OCI-LY7 (cell line): ENCODE results near the gene CLSTN3. TPM values are rescaled to one million over a fixed set of nuclear protein-coding genes. Genes with fewer than 3 reads are reported as not detected.

Experiments used
- BruUV-seq: library from RNA; stranded (reverse); fragments of 400-500 nt; replicated peaks from 2 replicates; lab custom pipeline; 2021; lab: Mats Ljungman, UMichigan
- CTCF ChIA-PET: fragments of 300-600 bp; sonication (Branson Sonifier 250); formaldehyde crosslinking; loops from one replicate; lab custom pipeline; 2022; ENCODE audit warnings: antibody characterized with exemption; ENCODE audit not compliant: unreplicated experiment; lab: Charles Lee
- POLR2A ChIA-PET: fragments of 300-600 bp; sonication (Branson Sonifier 250); formaldehyde crosslinking; loops from one replicate; lab custom pipeline; 2022; ENCODE audit warnings: antibody characterized with exemption; lab: Charles Lee
- DNase-seq: peaks from one replicate; pipeline ENCODE4 v3.0.0-alpha.2; 2015; ENCODE audit warnings: low spot score
- H2AFZ ChIP-seq: fragments of 200-600 bp; sonication (generic), shearing (Covaris generic); 2 replicates; pipeline ENCODE4 v1.6.1; 2014; ENCODE audit warnings: mild to moderate bottlenecking, antibody characterized with exemption, low read length, moderate library complexity
- H3K27ac ChIP-seq: fragments of 200-600 bp; sonication (generic); 2 replicates; pipeline ENCODE4 v1.5.1; 2014; ENCODE audit warnings: mixed run types, low read depth, mild to moderate bottlenecking, moderate library complexity, low read length, inconsistent platforms; ENCODE audit not compliant: poor library complexity, severe bottlenecking
- H3K36me3 ChIP-seq: fragments of 200-600 bp; sonication (generic); 2 replicates; pipeline ENCODE4 v1.6.1; 2014; ENCODE audit warnings: mild to moderate bottlenecking, antibody characterized with exemption, low read length, moderate library complexity, mixed read lengths; ENCODE audit not compliant: insufficient read depth
- H3K4me1 ChIP-seq: fragments of 200-600 bp; sonication (generic); 2 replicates; pipeline ENCODE4 v1.5.1; 2014; ENCODE audit warnings: mild to moderate bottlenecking, low read length; ENCODE audit not compliant: insufficient read depth, poor library complexity, severe bottlenecking
- H3K4me2 ChIP-seq: fragments of 200-600 bp; sonication (generic); 2 replicates; pipeline ENCODE4 v1.6.1; 2014; ENCODE audit warnings: mild to moderate bottlenecking, low read length
- H3K4me3 ChIP-seq: fragments of 200-600 bp; sonication (generic); 2 replicates; pipeline ENCODE4 v1.5.1; 2014; ENCODE audit warnings: mild to moderate bottlenecking, low read depth, low read length; ENCODE audit not compliant: poor library complexity, severe bottlenecking
- H3K79me2 ChIP-seq: fragments of 200-600 bp; sonication (generic); 2 replicates; pipeline ENCODE4 v1.6.1; 2016; ENCODE audit warnings: low read depth, mild to moderate bottlenecking, low read length, moderate library complexity, mixed read lengths; ENCODE audit not compliant: insufficient read depth
- H3K9me2 ChIP-seq: fragments of 200-600 bp; sonication (generic); 2 replicates; pipeline ENCODE4 v1.6.1; 2016; ENCODE audit warnings: mild to moderate bottlenecking, low read length, mixed read lengths; ENCODE audit not compliant: insufficient read depth
- H3K9me3 ChIP-seq: fragments of 200-600 bp; sonication (generic); 2 replicates; pipeline ENCODE4 v1.6.1; 2014; ENCODE audit warnings: mild to moderate bottlenecking, mixed run types, low read length, mixed read lengths
- H4K20me1 ChIP-seq: fragments of 200-600 bp; sonication (generic); 2 replicates; pipeline ENCODE4 v1.6.1; 2014; ENCODE audit warnings: mild to moderate bottlenecking, antibody characterized with exemption, low read length, moderate library complexity, mixed read lengths; ENCODE audit not compliant: insufficient read depth
- EZH2phosphoT487 ChIP-seq: fragments of 200-600 bp; sonication (generic); IDR thresholded peaks from 2 replicates; pipeline ENCODE4 v1.6.1; 2018; ENCODE audit warnings: low read depth, borderline replicate concordance, mild to moderate bottlenecking, mixed run types, antibody characterized with exemption, low read length, moderate library complexity, mixed read lengths
- intact Hi-C: fragments of 100-400 bp; cut with micrococcal nuclease; formaldehyde crosslinking; loops from one replicate; pipeline ENCODE4 v1.10.0; 2022; ENCODE audit not compliant: unreplicated experiment
- total RNA-seq, 2 experiments: library from RNA; depleted of rRNA in 1 of 2; stranded (reverse); fragments of >200 nt in 1 of 2; shearing (Covaris generic) in 1 of 2; gene quantifications; 2 replicates each; pipeline ENCODE4 v1.2.3, GENCODE V29; 2014 to 2022
- TF ChIP-seq, protein P1 (sequence below): fragments of 200-600 bp; sonication (generic); conservative IDR thresholded peaks from 2 replicates; pipeline ENCODE4 v1.5.1; 2014; ENCODE audit warnings: mild to moderate bottlenecking, antibody characterized with exemption, low read length, moderate library complexity, mixed read lengths

The CLSTN3 gene
- total RNA-seq, 2 experiments from 2014 or later: 18.5 to 34.2 TPM

DNA sequence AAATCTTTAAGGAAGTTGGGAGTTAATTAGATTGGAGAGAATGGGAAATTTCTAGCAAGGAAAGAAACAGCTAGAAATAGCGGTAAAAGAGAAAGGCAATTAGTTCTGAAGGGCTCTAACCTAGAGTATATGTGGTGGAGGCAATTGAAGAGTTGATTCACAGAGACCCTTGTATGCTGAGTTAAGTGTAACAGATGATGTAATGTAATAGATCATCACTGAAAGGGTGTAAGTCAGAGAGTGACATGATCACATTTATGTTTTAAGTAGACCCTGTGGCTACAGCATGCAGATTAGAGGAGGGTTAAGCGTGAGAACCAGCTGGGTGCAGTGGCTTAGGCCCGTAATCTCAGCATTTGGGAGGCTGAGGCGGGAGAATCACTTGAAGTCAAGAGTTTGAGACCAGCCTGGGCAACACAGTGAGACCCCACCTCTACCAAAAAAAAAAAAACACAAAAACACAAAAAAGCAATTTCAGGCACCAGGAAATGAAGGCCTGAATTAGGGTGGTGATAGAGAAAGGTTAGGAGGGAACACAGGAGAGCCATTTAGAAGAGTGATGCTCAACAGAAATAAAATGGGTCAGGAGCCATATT is 4.4 kb upstream of the CLSTN3 start:
- BruUV-seq: no TSS peak
- DNase-seq: no peak
- Histone ChIP-seq H3K4me2 (no peak overlapping the region), H3K4me1 (peaks cover 8% of the 10 kb centered on the region), H3K27ac (no peak overlapping the region), H2AFZ (no peak overlapping the region), H3K9me3 (no peaks in the 10 kb centered on the region), H3K36me3 (no peaks in the 10 kb centered on the region), H3K9me2 (no peaks in the 10 kb centered on the region), H3K4me3 (no peak overlapping the region), H3K79me2 (no peaks in the 10 kb centered on the region), H4K20me1 (no peaks in the 10 kb centered on the region)
- TF ChIP-seq, protein P1, sequence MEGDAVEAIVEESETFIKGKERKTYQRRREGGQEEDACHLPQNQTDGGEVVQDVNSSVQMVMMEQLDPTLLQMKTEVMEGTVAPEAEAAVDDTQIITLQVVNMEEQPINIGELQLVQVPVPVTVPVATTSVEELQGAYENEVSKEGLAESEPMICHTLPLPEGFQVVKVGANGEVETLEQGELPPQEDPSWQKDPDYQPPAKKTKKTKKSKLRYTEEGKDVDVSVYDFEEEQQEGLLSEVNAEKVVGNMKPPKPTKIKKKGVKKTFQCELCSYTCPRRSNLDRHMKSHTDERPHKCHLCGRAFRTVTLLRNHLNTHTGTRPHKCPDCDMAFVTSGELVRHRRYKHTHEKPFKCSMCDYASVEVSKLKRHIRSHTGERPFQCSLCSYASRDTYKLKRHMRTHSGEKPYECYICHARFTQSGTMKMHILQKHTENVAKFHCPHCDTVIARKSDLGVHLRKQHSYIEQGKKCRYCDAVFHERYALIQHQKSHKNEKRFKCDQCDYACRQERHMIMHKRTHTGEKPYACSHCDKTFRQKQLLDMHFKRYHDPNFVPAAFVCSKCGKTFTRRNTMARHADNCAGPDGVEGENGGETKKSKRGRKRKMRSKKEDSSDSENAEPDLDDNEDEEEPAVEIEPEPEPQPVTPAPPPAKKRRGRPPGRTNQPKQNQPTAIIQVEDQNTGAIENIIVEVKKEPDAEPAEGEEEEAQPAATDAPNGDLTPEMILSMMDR: no peak
- TF ChIP-seq EZH2phosphoT487: no peak
- POLR2A ChIA-PET: no interaction called here
- intact Hi-C loops: no loop called here
- CTCF ChIA-PET: no interaction called here

DNA sequence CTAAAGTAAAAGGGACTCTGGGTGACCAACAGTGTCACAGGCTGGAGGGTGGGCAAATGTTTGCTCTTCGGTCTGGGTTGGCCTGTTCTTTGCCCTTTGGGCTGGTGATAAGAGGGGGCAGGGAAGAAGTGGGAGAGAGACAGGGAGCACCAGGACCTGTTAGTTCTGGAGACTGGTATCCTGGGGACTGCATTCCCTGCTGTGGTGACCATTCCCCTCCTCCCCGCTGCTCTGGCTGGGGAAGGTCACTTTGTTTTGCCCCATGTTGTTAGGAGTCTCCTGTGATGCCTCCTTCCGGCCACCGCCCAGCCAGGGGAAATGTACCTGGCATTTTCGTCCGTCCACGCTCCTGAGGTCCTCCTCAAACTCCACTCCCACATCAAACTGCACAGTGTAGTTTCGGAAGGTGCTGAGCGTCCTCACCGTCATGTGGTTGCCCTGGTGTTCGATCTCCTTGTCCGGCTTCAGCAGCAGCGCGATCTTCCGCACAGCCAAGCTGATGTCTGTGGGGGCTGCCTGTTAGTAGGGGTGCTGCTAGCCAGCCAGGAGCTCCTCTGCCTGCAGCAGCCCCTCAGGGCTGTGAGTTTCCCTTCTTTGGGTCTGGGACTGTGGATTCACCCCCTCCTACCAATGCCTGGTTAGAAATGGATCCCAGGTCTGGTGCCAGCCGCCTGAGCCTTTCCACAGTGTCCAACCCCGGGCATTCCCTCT is 2.1 kb upstream of the CLSTN3 start:
- no peaks in the 10 kb centered on the region for H3K9me2 ChIP-seq
- no peak overlapping the region for H3K27ac ChIP-seq

More for the DNA sequence above, 2.1 kb upstream of the CLSTN3 start:
- no peaks in the 10 kb centered on the region for H3K36me3 ChIP-seq
- ChIA-PET POLR2A (no interaction called here), CTCF (no interaction called here)
- H2AFZ ChIP-seq: no peak overlapping the region
- no peak overlapping the region for H3K4me3 ChIP-seq
- H3K4me1 ChIP-seq: peaks cover 20% of the 10 kb centered on the region
- TF ChIP-seq, protein P1: no peak
- TF ChIP-seq EZH2phosphoT487: no peak
- no peaks in the 10 kb centered on the region for H3K9me3 ChIP-seq
- no peaks in the 10 kb centered on the region for H3K79me2 ChIP-seq
- DNase-seq: no peak
- no peak overlapping the region for H3K4me2 ChIP-seq
- H4K20me1 ChIP-seq: no peaks in the 10 kb centered on the region
- BruUV-seq: no TSS peak
- intact Hi-C loops: no loop called here
